HEK293 (cell line): ENCODE data around the gene OXSM.

ENCODE experiments used
- ZBTB21 ChIP-seq: fragments of 450-650 bp; formaldehyde crosslinking; IDR thresholded peaks from 2 replicates; pipeline ENCODE4 v1.5.1; 2017; ENCODE audit warnings: missing biosample characterization, missing genetic modification characterization
- ZNF510 ChIP-seq: fragments of 450-650 bp; formaldehyde crosslinking; IDR thresholded peaks from 2 replicates; pipeline ENCODE4 v1.5.1; 2018; ENCODE audit warnings: mild to moderate bottlenecking, missing genetic modification characterization, missing biosample characterization; ENCODE audit not compliant: insufficient replicate concordance
- ZNF571 ChIP-seq: fragments of 450-650 bp; formaldehyde crosslinking; IDR thresholded peaks from 2 replicates; pipeline ENCODE4 v1.5.0; 2017; ENCODE audit warnings: missing biosample characterization, missing genetic modification characterization
- TF ChIP-seq, protein P1 (sequence below): fragments of 450-650 bp; formaldehyde crosslinking; IDR thresholded peaks from 2 replicates; pipeline ENCODE4 v1.5.1; 2016; ENCODE audit warnings: missing biosample characterization, missing genetic modification characterization

DNA sequence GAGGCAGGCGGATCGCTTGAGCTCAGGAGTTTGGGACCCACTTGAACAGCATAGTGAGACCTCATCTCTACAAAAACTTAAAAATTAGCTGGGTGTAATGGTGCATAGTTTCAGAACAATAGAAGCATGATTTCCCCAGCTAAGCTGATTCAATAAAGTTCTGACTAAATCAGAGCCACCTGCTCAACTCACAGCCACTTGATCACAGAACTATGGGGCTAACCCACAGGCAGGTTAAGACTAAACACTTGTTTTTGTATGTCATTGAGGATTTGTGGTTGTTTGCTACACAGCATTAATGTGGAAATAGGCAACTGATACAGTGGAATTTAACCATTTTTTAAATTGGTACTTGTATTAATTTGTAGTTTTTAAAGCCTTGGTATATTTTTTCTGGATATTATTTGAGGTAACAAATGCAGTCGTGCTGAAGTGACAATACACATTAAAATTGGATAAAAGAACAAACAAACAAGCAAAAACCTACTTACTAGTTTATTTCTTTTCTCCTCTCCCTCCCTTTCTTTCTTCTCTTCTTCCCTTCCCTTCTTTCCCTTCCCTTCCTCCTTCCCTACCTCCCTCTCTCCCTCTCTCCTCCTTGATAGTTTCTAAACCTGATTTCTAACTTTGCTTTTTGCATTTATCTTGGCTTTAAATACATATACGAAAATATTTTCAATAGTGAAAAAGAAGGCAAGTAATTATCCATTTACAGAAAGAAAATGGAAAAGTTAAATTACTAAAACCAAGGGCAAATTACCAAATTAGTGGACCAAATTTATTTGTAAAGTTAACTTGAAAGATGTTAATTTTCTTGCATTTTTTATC is 32.1 kb downstream of the OXSM start:
- TF ChIP-seq ZNF510 (no peak), ZBTB21 (tag by site-specific recombination) (no peak), ZNF571 (tag by site-specific recombination) (no peak)
- TF ChIP-seq, protein P1, sequence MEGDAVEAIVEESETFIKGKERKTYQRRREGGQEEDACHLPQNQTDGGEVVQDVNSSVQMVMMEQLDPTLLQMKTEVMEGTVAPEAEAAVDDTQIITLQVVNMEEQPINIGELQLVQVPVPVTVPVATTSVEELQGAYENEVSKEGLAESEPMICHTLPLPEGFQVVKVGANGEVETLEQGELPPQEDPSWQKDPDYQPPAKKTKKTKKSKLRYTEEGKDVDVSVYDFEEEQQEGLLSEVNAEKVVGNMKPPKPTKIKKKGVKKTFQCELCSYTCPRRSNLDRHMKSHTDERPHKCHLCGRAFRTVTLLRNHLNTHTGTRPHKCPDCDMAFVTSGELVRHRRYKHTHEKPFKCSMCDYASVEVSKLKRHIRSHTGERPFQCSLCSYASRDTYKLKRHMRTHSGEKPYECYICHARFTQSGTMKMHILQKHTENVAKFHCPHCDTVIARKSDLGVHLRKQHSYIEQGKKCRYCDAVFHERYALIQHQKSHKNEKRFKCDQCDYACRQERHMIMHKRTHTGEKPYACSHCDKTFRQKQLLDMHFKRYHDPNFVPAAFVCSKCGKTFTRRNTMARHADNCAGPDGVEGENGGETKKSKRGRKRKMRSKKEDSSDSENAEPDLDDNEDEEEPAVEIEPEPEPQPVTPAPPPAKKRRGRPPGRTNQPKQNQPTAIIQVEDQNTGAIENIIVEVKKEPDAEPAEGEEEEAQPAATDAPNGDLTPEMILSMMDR (tag by site-specific recombination) = no peak
